K562 (cell line): ENCODE data around the gene ENDOD1. TPM values are rescaled to one million over a fixed set of nuclear protein-coding genes. Genes with fewer than 3 reads are reported as not detected.

Experiments used
- BHLHE40 ChIP-seq: IDR thresholded peaks from 2 replicates; pipeline ENCODE4 v1.6.1; 2011; ENCODE audit warnings: low read length, improper control_type of control experiment
- CBFA2T2 ChIP-seq: fragments of 450-650 bp; conservative IDR thresholded peaks from 2 replicates; pipeline ENCODE4 v1.6.1; 2017; ENCODE audit warnings: mild to moderate bottlenecking
- ETV6 ChIP-seq, 3 experiments: fragments of 150-350 bp in 1 of 3; sonication (generic) in 1 of 3; formaldehyde crosslinking in 1 of 3; IDR thresholded peaks; 2 replicates each; pipeline versions ENCODE4 v1.6.1 to v1.8.0; 2014 to 2022; ENCODE audit warnings: borderline replicate concordance in 2 of 3, low read depth in 2 of 3, antibody characterized with exemption in 1 of 3, low read length in 1 of 3, mild to moderate bottlenecking in 1 of 3, missing genetic modification reagents in 1 of 3
- LCOR ChIP-seq: sonication (generic); formaldehyde crosslinking; IDR thresholded peaks from 2 replicates; pipeline ENCODE4 v1.8.0; 2022; ENCODE audit warnings: mild to moderate bottlenecking, missing genetic modification reagents
- MTA1 ChIP-seq: fragments of 450-650 bp; IDR thresholded peaks from 2 replicates; pipeline ENCODE4 v1.6.1; 2017; ENCODE audit warnings: borderline replicate concordance
- NRF1 ChIP-seq, 2 experiments: fragments of 450-650 bp; IDR thresholded peaks in 1 of 2; conservative IDR thresholded peaks in 1 of 2; 2 replicates each; pipeline ENCODE4 v1.6.1; 2014; ENCODE audit warnings: mild to moderate bottlenecking in 2 of 2
- PPARD ChIP-seq: fragments of 250-450 bp; sonication (Bioruptor Pico); IDR thresholded peaks from 2 replicates; pipeline ENCODE4 v1.8.0; 2022; ENCODE audit warnings: inconsistent platforms, mild to moderate bottlenecking, moderate library complexity
- PTTG1 ChIP-seq: fragments of 450-650 bp; IDR thresholded peaks from 2 replicates; pipeline ENCODE4 v1.6.1; 2016; ENCODE audit warnings: low read depth, mild to moderate bottlenecking, missing genetic modification characterization, missing compliant biosample characterization
- PYGO2 ChIP-seq: fragments of 450-650 bp; IDR thresholded peaks from 2 replicates; pipeline ENCODE4 v1.6.1; 2016; ENCODE audit warnings: mild to moderate bottlenecking, missing genetic modification characterization, moderate library complexity, missing compliant biosample characterization
- ZNF197 ChIP-seq: fragments of 200-800 bp; sonication (Bioruptor generic); IDR thresholded peaks from 2 replicates; pipeline ENCODE4 v1.6.1; 2016; ENCODE audit warnings: low read depth, missing genetic modification characterization, missing compliant biosample characterization
- polyA plus RNA-seq, 8 experiments: library from polyadenylated mRNA; depleted of rRNA in 4 of 8; stranded (reverse) in 5 of 8; unstranded in 3 of 8; fragments of >200 nt; fragmentation: Nextera tagmentation in 2 of 8; fragmentation: Illumina TruSeq in 1 of 8; extraction: Ambion mirVana in 2 of 8; extraction: Trizol in 1 of 8; gene quantifications; 2 replicates each; pipeline versions ENCODE4 v1.2.1 to v1.2.3, GENCODE V29; 2011 to 2014; ENCODE audit warnings: inconsistent platforms in 1 of 8, missing spikeins in 1 of 8
- total RNA-seq, 7 experiments: library from RNA; depleted of rRNA in 6 of 7; stranded (reverse); fragments of >200 nt in 6 of 7; fragmentation: Illumina TruSeq in 2 of 7; extraction: Trizol in 2 of 7; gene quantifications; 2 replicates each; pipeline versions ENCODE4 v1.2.1 to v1.2.3, GENCODE V29; 2011 to 2021; ENCODE audit warnings: low replicate concordance in 1 of 7
- TF ChIP-seq, protein P1 (sequence below): sonication (generic); formaldehyde crosslinking; IDR thresholded peaks from 2 replicates; pipeline ENCODE4 v1.8.1; 2022; ENCODE audit warnings: missing genetic modification reagents
- TF ChIP-seq, protein P2 (sequence below), 2 experiments: IDR thresholded peaks; 2 replicates each; pipeline ENCODE4 v1.6.1; 2011; ENCODE audit warnings: borderline replicate concordance in 1 of 2, control low read depth in 1 of 2, low read depth in 1 of 2, low read length in 1 of 2, mild to moderate bottlenecking in 1 of 2, mixed read lengths in 1 of 2, moderate library complexity in 1 of 2; ENCODE audit not compliant: insufficient read depth in 1 of 2, insufficient read length in 1 of 2, poor library complexity in 1 of 2, severe bottlenecking in 1 of 2; ENCODE audit errors: extremely low read depth in 1 of 2
- TF ChIP-seq, protein P3 (sequence below): fragments of 450-650 bp; conservative IDR thresholded peaks from 2 replicates; pipeline ENCODE4 v1.6.1; 2016; ENCODE audit warnings: missing genetic modification characterization, low read depth, mild to moderate bottlenecking, missing compliant biosample characterization, moderate library complexity

ENDOD1 gene
- total and polyA plus RNA-seq, 9 of the 15 experiments (the other 6 are each of a cell fraction or from before 2014, with no cell fraction given), result 4.2 to 11.8 (median 9.3) TPM

DNA sequence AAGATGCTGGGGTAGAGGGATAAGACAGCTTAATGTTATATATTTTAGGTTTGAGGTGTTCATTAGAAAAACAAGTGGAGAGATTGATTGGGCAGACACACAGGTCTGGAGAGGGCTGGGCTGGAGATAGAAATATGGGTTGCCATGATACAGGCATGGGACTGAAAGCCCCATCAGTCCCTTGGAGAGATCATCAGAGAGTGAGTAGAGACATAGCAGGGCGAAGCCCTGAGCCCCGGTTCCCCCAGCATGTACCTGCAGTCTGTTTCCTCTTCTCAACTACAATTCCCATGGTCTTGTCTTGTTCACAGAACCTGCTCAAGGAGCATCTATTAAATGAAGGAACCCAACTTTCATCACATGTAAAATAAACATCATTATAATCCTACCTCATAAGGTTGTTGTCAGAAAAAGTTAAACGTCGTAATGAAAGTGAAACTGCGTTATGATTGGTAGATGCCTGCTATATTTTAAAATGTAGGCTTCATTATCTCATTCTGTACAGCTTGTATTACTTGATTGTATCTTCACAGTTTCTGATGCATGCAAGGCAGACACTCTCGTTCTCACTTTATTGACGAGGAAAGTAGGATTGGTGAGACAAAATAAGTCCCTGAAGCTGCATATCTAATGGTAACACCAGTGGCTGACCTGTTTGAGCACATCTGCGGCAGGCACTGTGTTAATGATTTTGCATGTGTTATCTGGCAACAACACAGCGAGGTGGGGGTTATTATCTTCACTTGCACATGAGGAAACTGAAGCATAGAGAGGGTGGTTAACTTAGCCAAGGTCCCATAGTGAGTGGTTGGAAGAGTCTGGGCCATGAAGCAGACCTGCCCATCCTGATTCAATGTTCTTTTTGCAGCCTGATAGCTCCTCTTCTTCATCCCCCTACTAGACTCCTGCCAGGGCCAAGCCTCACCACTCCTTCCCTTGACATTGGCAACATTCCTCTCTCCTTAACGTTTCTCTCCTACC is 63.5 kb downstream of the ENDOD1 start (continued):
- TF ChIP-seq, protein P1, sequence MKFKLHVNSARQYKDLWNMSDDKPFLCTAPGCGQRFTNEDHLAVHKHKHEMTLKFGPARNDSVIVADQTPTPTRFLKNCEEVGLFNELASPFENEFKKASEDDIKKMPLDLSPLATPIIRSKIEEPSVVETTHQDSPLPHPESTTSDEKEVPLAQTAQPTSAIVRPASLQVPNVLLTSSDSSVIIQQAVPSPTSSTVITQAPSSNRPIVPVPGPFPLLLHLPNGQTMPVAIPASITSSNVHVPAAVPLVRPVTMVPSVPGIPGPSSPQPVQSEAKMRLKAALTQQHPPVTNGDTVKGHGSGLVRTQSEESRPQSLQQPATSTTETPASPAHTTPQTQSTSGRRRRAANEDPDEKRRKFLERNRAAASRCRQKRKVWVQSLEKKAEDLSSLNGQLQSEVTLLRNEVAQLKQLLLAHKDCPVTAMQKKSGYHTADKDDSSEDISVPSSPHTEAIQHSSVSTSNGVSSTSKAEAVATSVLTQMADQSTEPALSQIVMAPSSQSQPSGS, result no peak
- TF ChIP-seq ZNF197 (CRISPR knock-in tag) (peak; percentile 95), ETV6 (IDR thresholded peaks at IDR 0.05; ENCODE audit: borderline replicate concordance in 1 of 2, low read depth in 2 of 2, low read length in 1 of 2) (peak in 1 of 2 experiments; percentile 71; a peak in 2 of 4 replicates), ETV6 (CRISPR knock-in tag; IDR thresholded peaks at IDR 0.05; ENCODE audit: borderline replicate concordance) (no peak), LCOR (peak; percentile 84), CBFA2T2 (peak; percentile 100), PYGO2 (tag) (peak; percentile 48; the same call in 1 of the 2 replicates), PPARD (no peak), NRF1 (conservative IDR thresholded peaks at IDR 0.05 in 1 of 2, IDR thresholded peaks at IDR 0.05 in 1 of 2) (no peak), BHLHE40 (peak; percentile 86), MTA1 (peak; percentile 62), PTTG1 (tag) (no peak)
- TF ChIP-seq, protein P2, sequence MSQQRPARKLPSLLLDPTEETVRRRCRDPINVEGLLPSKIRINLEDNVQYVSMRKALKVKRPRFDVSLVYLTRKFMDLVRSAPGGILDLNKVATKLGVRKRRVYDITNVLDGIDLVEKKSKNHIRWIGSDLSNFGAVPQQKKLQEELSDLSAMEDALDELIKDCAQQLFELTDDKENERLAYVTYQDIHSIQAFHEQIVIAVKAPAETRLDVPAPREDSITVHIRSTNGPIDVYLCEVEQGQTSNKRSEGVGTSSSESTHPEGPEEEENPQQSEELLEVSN (IDR thresholded peaks at IDR 0.05; ENCODE audit: borderline replicate concordance in 1 of 2, extremely low read depth in 1 of 2, insufficient read depth in 1 of 2, insufficient read length in 1 of 2, low read depth in 1 of 2, low read length in 1 of 2, poor library complexity in 1 of 2, severe bottlenecking in 1 of 2), result no peak
- TF ChIP-seq, protein P3, sequence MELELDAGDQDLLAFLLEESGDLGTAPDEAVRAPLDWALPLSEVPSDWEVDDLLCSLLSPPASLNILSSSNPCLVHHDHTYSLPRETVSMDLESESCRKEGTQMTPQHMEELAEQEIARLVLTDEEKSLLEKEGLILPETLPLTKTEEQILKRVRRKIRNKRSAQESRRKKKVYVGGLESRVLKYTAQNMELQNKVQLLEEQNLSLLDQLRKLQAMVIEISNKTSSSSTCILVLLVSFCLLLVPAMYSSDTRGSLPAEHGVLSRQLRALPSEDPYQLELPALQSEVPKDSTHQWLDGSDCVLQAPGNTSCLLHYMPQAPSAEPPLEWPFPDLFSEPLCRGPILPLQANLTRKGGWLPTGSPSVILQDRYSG, result peak; percentile 82
